GM18909 (cell line): Measurements from ENCODE around the gene DMRTA1.
"Not testable (repeated sequence)": the region's sequence is repeated elsewhere in the genome, so short reads cannot be mapped to it uniquely, and the experiment has no call there.

Experiments used
- ATAC-seq: cut with Tn5 transposase; IDR thresholded peaks from one replicate; pipeline ENCODE4 v1.9.1; 2021; ENCODE audit warnings: mild to moderate bottlenecking; ENCODE audit not compliant: unreplicated experiment, poor library complexity

DMRTA1 gene

GRCh38 chr9:22446589-22446949 lies at the start of gene DMRTA1:
TSS of gene DMRTA1 (plus strand) at chr9:22446824. CDS start at chr9:22447066, 242 bp downstream.
- ATAC-seq, result peak; percentile 37

- ATAC-seq, result no peak
Measured at GRCh38 chr9:22401671-22402070, 45.0 kb upstream of the DMRTA1 start.

GRCh38 chr9:22405869-22406659 lies 40.6 kb upstream of the DMRTA1 start:
- no peak for ATAC-seq

- ATAC-seq, result no peak
Measured at GRCh38 chr9:22413884-22414283, 32.7 kb upstream of the DMRTA1 start.

- ATAC-seq, result no peak
Measured at GRCh38 chr9:22415941-22416691, 30.5 kb upstream of the DMRTA1 start.

- no peak for ATAC-seq
Measured at GRCh38 chr9:22416692-22417060, 29.9 kb upstream of the DMRTA1 start.

GRCh38 chr9:22423566-22423965 lies 23.1 kb upstream of the DMRTA1 start:
- no peak for ATAC-seq

GRCh38 chr9:22424616-22425015 lies 22.0 kb upstream of the DMRTA1 start:
- no peak for ATAC-seq

- ATAC-seq, result no peak
Measured at GRCh38 chr9:22425551-22425950, 21.1 kb upstream of the DMRTA1 start.

- no peak for ATAC-seq
Measured at GRCh38 chr9:22427226-22427880, 19.3 kb upstream of the DMRTA1 start.

GRCh38 chr9:22433691-22434090 lies 12.9 kb upstream of the DMRTA1 start:
- ATAC-seq, result no peak

- ATAC-seq, result not testable (repeated sequence)
Measured at GRCh38 chr9:22435252-22435651, 11.4 kb upstream of the DMRTA1 start.

GRCh38 chr9:22437461-22438067 lies 9.1 kb upstream of the DMRTA1 start:
- not testable (repeated sequence) for ATAC-seq

- no peak for ATAC-seq
Measured at GRCh38 chr9:22440841-22441240, 5.8 kb upstream of the DMRTA1 start.

GRCh38 chr9:22446950-22447617 lies 460 bp downstream of the DMRTA1 start:
- ATAC-seq, result peak; percentile 89

- no peak for ATAC-seq
Measured at GRCh38 chr9:22447618-22448305, 1.1 kb downstream of the DMRTA1 start.

- no peak for ATAC-seq
Measured at GRCh38 chr9:22449719-22450118, 3.1 kb downstream of the DMRTA1 start.

- ATAC-seq, result peak; percentile 69
Measured at GRCh38 chr9:22452415-22453010, 5.9 kb downstream of the DMRTA1 start.

GRCh38 chr9:22454016-22454415 lies 7.4 kb downstream of the DMRTA1 start:
- ATAC-seq, result no peak
